MCF 10A (cell line): ENCODE results near the gene DMRT1. TPM values are rescaled to one million over a fixed set of nuclear protein-coding genes. Genes with fewer than 3 reads are reported as not detected.

Experiments
- BruUV-seq: library from RNA; stranded (reverse); fragments of 400-500 nt; replicated peaks from 2 replicates; lab custom pipeline; 2021; lab: Mats Ljungman, UMichigan
- CTCF ChIA-PET: fragments of 300-600 bp; sonication (Branson Sonifier 250); formaldehyde crosslinking; extraction: SDS; loops from one replicate; lab custom pipeline; 2021; ENCODE audit warnings: antibody characterized with exemption, inconsistent platforms; lab: Yijun Ruan, JAX
- POLR2A ChIA-PET: fragments of 300-600, 350-650 bp; sonication (Branson Sonifier 250); formaldehyde crosslinking; extraction: SDS; loops from one replicate; lab custom pipeline; 2020; ENCODE audit warnings: antibody characterized with exemption, inconsistent platforms; lab: Yijun Ruan, JAX
- DNase-seq: peaks from one replicate; pipeline ENCODE4 v3.0.0-alpha.2; 2018; ENCODE audit not compliant: unreplicated experiment
- H3K27ac Mint-ChIP-seq: one replicate; pipeline ENCODE4 v1.8.0; 2022; ENCODE audit warnings: mild to moderate bottlenecking, low read depth, mixed read lengths; ENCODE audit not compliant: unreplicated experiment
- H3K27me3 Mint-ChIP-seq: one replicate; pipeline ENCODE4 v1.8.0; 2022; ENCODE audit warnings: mixed read lengths; ENCODE audit not compliant: insufficient read depth, unreplicated experiment
- H3K36me3 Mint-ChIP-seq: one replicate; pipeline ENCODE4 v1.8.0; 2022; ENCODE audit warnings: mild to moderate bottlenecking, moderate library complexity, mixed read lengths; ENCODE audit not compliant: insufficient read depth, unreplicated experiment
- H3K4me1 Mint-ChIP-seq: one replicate; pipeline ENCODE4 v1.8.0; 2022; ENCODE audit warnings: mixed read lengths; ENCODE audit not compliant: insufficient read depth, unreplicated experiment
- H3K4me3 Mint-ChIP-seq: one replicate; pipeline ENCODE4 v1.8.0; 2022; ENCODE audit warnings: mild to moderate bottlenecking, moderate library complexity, mixed read lengths; ENCODE audit not compliant: unreplicated experiment
- H3K9me3 Mint-ChIP-seq: one replicate; pipeline ENCODE4 v1.8.0; 2022; ENCODE audit warnings: mixed read lengths; ENCODE audit not compliant: unreplicated experiment
- CTCF ChIP-seq: fragments of 200-600 bp; IDR thresholded peaks from one replicate; pipeline ENCODE4 v1.8.0; 2022; ENCODE audit warnings: antibody characterized with exemption, mild to moderate bottlenecking; ENCODE audit not compliant: unreplicated experiment
- intact Hi-C: fragments of 100-400 bp; cut with micrococcal nuclease; formaldehyde crosslinking; loops from 2 replicates; pipeline ENCODE4 v1.14.1; 2022
- total RNA-seq: library from RNA; stranded (reverse); gene quantifications from 2 replicates; pipeline ENCODE4 v1.2.3, GENCODE V29; 2022

Gene DMRT1
- total RNA-seq, 1 experiment from 2014 or later = not detected

- Mint-ChIP-seq H3K27ac (no peak overlapping the region), H3K4me1 (no peaks in the 10 kb centered on the region), H3K4me3 (no peak overlapping the region), H3K9me3 (no peaks in the 10 kb centered on the region), H3K27me3 (no peaks in the 10 kb centered on the region), H3K36me3 (no peaks in the 10 kb centered on the region)
- no peak for TF ChIP-seq CTCF
- BruUV-seq = no TSS peak
- DNase-seq = no peak
- intact Hi-C loops = no loop called here
- POLR2A ChIA-PET = no interaction called here
- CTCF ChIA-PET = interaction anchor here (0.6 kb wide), 1 partner anchor 111 kb away, joined by 3 read pairs; no protein-coding TSS in a partner anchor
Observed at GRCh38 chr9:950139-950538, 108.6 kb downstream of the DMRT1 start.

GRCh38 chr9:952546-952945, 111.0 kb downstream of the DMRT1 start:
- Mint-ChIP-seq H3K9me3 (no peaks in the 10 kb centered on the region), H3K36me3 (no peaks in the 10 kb centered on the region), H3K4me1 (no peaks in the 10 kb centered on the region), H3K27me3 (no peaks in the 10 kb centered on the region), H3K27ac (no peak overlapping the region), H3K4me3 (no peak overlapping the region)
- TF ChIP-seq CTCF = no peak
- CTCF ChIA-PET = interaction anchor here (0.6 to 1.4 kb wide), 8 partner anchors 17 to 215 kb away, joined by 3 to 5 read pairs (median 3); no protein-coding TSS in a partner anchor
- DNase-seq = no peak
- BruUV-seq = no TSS peak
- intact Hi-C loops = no loop called here
- POLR2A ChIA-PET = interaction anchor here (1.5 kb wide), 1 partner anchor 616 kb away, joined by 3 read pairs; no protein-coding TSS in a partner anchor

GRCh38 chr9:959105-959504, 117.6 kb downstream of the DMRT1 start:
- POLR2A ChIA-PET = interaction anchor here (0.6 kb wide), 1 partner anchor 42 kb away, joined by 3 read pairs; no protein-coding TSS in a partner anchor
- no peak for TF ChIP-seq CTCF
- H3K27ac Mint-ChIP-seq = no peak overlapping the region
- H3K27me3 Mint-ChIP-seq = peaks cover 13% of the 10 kb centered on the region
- H3K36me3 Mint-ChIP-seq = no peaks in the 10 kb centered on the region
- no peak overlapping the region for H3K4me3 Mint-ChIP-seq
- DNase-seq = no peak
- CTCF ChIA-PET = interaction anchor here (0.7 to 1.2 kb wide), 4 partner anchors 38 to 82 kb away, joined by 3 to 6 read pairs (median 3); no protein-coding TSS in a partner anchor
- H3K4me1 Mint-ChIP-seq = peaks cover 7% of the 10 kb centered on the region
- intact Hi-C loops = no loop called here
- BruUV-seq = no TSS peak
- H3K9me3 Mint-ChIP-seq = no peaks in the 10 kb centered on the region

GRCh38 chr9:959914-960313, 118.4 kb downstream of the DMRT1 start:
- Mint-ChIP-seq H3K27me3 (peaks cover 21% of the 10 kb centered on the region), H3K27ac (no peak overlapping the region), H3K4me1 (peaks cover 7% of the 10 kb centered on the region), H3K36me3 (no peaks in the 10 kb centered on the region), H3K9me3 (no peaks in the 10 kb centered on the region), H3K4me3 (no peak overlapping the region)
- peak; percentile 35 for DNase-seq
- ChIA-PET CTCF (interaction anchor here (1.1 to 1.2 kb wide), 2 partner anchors 45 to 83 kb away, joined by 3 to 6 read pairs; no protein-coding TSS in a partner anchor), POLR2A (no interaction called here)
- BruUV-seq = no TSS peak
- intact Hi-C loops = no loop called here
- TF ChIP-seq CTCF = no peak
